Iris pigment epithelial cell (primary cell): ENCODE results near the gene C1orf174.

ENCODE experiments used
- DNase-seq: peaks from one replicate; pipeline ENCODE4 v3.0.0-alpha.2; 2011; ENCODE audit warnings: low read depth

The C1orf174 gene

DNA sequence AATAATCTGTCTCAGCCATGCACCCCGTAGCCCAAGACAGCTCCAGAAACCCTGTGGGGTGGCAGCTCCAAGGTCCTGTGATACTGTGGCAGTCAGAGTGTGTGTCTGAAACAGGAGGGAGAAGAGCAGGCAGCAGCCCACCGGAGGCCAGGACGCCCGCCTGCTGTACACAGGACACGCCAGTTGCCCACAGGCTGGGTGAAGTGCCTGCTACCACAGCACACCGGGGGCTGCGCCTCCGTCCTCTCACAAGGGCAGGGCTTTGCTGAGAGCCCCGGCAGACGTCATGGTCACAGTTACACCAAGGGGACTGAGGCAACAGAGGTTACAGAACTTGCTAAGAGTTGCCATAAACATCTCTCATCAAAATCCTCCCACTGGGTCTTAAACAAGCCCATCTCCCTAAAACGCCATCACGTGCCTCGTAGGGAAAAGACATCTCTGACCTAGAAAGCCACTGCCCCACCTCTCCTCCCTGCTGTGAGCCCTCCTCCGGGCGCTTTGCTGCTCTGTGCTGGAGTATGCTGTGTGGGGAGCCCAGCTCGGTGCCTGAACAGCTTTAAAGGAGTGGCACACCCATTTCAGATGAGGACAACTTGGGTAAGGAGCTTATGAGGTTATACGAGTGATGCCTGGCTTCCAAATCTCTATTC, 5.3 kb downstream of the C1orf174 start:
- DNase-seq = no peak

GRCh38 chr1:3893190-3893589, 6.9 kb downstream of the C1orf174 start:
- DNase-seq = no peak

- DNase-seq = no peak
These were observed 7.3 kb downstream of the C1orf174 start for GRCh38 chr1:3892748-3893147.

- DNase-seq = no peak
These were observed 8.7 kb downstream of the C1orf174 start for GRCh38 chr1:3891329-3891865.

- DNase-seq = no peak
These were observed 9.4 kb downstream of the C1orf174 start for GRCh38 chr1:3890389-3891328.

DNA sequence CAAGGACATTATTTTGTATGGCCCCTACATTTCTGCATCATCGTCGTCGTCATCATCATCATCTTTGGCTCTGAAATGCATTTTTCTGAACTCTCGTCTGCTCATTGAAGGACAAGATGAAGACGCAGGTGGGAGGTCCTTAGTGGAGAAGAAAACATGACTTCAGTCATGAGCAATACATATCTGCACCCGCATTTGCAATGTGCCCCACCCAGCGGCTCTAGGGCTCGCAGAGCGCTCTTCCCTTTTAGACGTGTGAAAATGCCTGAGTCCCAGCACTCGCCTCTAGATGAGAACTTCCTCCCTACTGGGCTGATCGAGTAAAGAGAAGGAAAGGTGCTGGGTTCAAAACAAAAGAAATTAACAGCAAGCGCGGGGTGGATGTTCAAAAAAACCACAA, 10.1 kb downstream of the C1orf174 start:
- no peak for DNase-seq

DNA sequence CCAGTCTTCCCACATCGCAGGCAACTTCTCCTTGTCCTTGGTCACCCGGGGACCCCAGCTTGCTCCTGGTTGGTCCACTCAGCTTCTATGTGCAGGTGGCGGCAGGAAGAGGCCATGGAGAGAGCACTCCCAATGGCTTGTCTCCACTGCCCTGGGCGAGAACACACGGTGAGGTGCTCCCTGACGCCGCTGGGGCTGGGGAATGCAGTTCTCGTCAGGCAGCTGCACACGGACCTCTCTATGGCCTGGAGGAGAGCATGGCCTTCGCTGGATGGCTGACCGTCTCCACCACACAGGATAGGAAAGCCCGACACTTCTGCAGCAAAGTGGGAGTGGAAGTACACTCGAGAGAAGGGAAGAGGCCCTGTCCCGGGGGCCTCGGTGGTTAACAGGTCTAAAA, 11.8 kb downstream of the C1orf174 start:
- no peak for DNase-seq

GRCh38 chr1:3886691-3887090, 13.4 kb downstream of the C1orf174 start:
- DNase-seq = no peak

DNA sequence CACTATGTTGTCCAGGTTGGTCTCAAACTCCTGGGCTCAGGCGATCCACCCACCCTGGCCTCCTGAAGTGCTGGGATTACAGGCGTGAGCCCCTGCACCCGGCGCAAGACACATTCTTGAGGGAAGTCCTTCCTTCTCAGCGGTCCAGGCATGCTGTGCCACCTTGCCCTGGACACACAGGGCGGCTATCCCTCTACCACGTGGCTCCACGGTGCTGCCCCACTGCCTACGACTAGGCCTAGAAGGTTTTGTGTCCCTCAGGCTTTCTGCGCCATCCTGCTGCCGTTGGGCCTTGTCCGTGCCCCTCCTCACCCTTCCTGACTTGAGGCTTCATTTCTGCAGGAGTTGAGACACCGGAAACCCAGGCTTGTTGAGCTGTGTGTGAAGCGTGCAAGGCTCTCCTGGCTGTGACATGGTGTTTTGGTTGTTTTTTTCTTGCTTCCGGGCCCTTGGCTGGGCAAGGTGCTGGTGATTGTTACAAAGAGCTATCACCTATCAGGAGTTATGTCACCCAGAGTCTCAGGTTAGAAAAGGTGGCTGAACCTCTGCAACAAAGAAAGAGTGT, 13.9 kb downstream of the C1orf174 start:
- DNase-seq = no peak

- no peak for DNase-seq
These were observed 14.5 kb downstream of the C1orf174 start for GRCh38 chr1:3885611-3886010.

- no peak for DNase-seq
These were observed 15.1 kb downstream of the C1orf174 start for GRCh38 chr1:3884966-3885365.

DNA sequence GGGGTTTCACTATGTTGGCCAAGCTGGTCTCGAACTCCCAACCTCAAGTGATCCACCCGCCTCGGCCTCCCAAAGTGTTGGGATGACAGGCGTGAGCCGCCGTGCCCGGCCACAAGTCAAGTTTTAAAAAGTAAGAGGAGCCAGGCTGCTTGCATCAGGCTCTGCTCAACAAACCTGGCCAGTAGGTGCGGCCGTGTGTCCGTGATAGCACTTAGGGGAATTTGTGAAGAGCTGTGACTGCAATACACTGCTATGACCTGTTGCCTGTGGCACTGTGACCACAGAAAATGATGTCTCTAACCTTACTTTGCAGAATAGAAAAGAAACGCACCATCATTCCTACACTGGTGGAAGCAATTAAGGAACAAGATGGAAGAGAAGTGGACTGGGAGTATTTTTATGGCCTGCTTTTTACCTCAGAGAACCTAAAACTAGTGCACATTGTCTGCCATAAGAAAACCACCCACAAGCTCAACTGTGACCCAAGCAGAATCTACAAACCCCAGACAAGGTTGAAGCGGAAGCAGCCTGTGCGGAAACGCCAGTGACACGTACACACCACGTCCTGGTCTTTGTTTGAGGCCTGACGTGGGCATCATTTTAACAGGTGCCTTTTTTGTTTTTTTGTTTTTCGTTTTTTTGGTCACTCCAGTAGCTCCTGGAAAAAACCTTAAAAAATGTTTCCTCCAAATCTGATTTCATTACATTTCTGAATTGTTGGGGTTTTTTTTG, 16.7 kb downstream of the C1orf174 start:
- no peak for DNase-seq

GRCh38 chr1:3881193-3881480, 18.9 kb downstream of the C1orf174 start:
- DNase-seq = no peak

GRCh38 chr1:3880429-3881192, 19.5 kb downstream of the C1orf174 start:
- no peak for DNase-seq

DNA sequence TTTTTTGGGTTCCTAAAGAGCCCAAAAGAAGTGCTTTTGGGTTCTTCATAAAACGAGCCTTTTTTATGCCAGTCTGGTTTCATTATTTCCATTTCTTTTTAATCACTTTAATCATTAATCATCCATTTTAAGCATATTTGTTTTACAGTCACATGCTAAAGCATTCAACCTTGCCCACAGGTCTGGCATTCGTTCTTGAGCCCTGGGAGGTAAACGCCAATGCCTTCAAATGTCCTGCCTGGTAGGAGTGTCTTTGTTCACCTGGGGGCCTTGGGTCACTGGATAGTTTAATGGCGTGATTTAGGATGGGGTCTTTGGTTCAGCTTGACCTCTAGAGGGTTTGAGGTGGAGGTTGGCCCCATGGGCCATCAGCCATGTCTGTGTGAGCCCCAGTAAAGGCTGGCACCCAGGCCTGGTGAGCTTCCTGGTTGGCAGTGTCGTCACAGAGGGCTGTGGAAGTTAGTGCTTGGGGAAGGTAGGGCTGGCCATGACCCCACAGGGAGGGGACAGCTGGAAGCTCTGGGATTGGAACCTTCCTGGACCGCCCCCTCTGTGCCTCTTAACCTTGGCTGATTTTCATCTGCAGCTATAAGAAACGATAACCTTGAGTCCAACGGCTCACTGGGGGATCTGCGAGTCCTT, 20.2 kb downstream of the C1orf174 start:
- DNase-seq = no peak

- DNase-seq = no peak
These were observed 21.0 kb downstream of the C1orf174 start for GRCh38 chr1:3879099-3879498.

GRCh38 chr1:3876716-3877115, 23.4 kb downstream of the C1orf174 start:
- DNase-seq = no peak

DNA sequence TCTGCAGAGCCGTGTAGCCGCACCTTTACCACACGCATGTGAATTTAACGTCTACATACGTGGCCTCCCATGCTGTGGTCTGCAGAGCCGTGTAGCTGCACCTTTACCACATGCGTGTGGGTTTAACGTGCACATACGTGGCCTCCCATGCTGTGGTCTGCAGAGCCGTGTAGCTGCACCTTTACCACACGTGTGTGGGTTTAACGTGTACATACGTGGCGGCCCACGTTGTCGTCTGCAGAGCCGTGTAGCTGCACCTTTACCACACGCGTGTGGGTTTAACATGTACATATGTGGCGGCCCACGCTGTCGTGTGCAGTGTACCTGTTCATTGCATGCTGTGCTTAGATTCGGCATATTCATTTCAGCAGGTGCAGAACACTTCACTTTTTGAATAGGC, 25.3 kb downstream of the C1orf174 start:
- no peak for DNase-seq

- no peak for DNase-seq
These were observed 27.5 kb downstream of the C1orf174 start for GRCh38 chr1:3872546-3872945.

DNA sequence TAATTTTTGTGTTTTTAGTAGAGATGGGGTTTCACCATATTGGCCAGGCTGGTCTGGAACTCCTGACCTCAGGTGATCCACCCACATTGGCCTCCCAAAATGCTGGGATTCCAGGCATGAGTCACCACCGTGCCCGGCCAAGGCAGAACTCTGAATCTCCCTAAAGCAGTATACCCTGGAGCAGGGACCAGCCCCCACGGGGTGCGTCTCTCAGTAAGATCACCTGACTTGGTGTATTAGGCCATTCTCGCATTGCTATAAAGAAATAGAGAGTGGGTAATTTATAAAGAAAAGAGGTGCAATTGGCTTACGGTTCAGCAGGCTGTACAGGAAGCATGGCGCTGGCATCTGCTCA, 28.6 kb downstream of the C1orf174 start:
- no peak for DNase-seq

- DNase-seq = peak; percentile 37
These were observed 30.2 kb downstream of the C1orf174 start for GRCh38 chr1:3869751-3870301.
